Measurements from ENCODE around the gene DUSP7. TPM values are rescaled to one million over a fixed set of nuclear protein-coding genes. Genes with fewer than 3 reads are reported as not detected.

DUSP7 gene
- total and polyA plus RNA-seq, 2 experiments from 2014 or later, result 6.4 to 13.1 TPM

DNA sequence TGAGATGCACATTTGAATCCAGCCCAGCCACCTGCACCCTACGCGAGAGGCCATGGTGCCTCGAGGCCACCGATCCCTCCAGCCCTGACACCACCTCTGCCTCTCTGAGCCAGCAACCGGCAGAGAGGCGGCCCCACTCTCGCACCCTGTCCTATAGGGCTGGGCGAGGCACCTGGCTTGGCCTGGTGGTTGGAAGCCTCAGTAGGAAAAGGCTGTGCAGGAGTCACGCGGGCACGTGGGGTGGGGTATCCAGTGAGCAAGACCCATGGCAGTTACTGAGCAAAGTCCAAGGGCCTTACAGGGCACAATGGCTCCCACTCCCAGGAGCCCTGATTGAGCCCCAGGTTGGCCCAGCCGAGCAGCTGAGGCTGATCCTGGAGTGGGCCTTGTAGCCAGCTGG, 12.4 kb upstream of the DUSP7 start:
- TF ChIP-seq EZH2phosphoT487 (IDR thresholded peaks at IDR 0.05; ENCODE audit: low read depth, severe bottlenecking, unreplicated experiment), result no peak
- TF ChIP-seq EZH2 (IDR thresholded peaks at IDR 0.05; ENCODE audit: borderline replicate concordance), result no peak
- no peak for TF ChIP-seq CTCF (IDR thresholded peaks at IDR 0.05; ENCODE audit: poor library complexity)
- WGBS (ENCODE audit: low lambda C conversion rate, missing lambda C conversion rate), result 79% methylated on average over 12 of the region's 12 CpGs

GRCh38 chr3:52068055-52068571, 11.7 kb upstream of the DUSP7 start:
- Histone ChIP-seq H3K27me3 (no peaks in the 10 kb centered on the region), H2AFZ (no peak overlapping the region), H3K4me3 (no peak overlapping the region), H3K9me3 (ENCODE audit: low read depth) (no peaks in the 10 kb centered on the region), H3K9me2 (replicated peaks; ENCODE audit: insufficient read depth) (no peaks in the 10 kb centered on the region), H3K4me1 (ENCODE audit: insufficient read depth) (peaks cover 24% of the 10 kb centered on the region), H3K79me2 (no peaks in the 10 kb centered on the region), H3K27ac (peak overlapping the region; percentile 96), H3K4me2 (peak overlapping the region; percentile 53), H3K36me3 (replicated peaks; ENCODE audit: insufficient read depth, low read depth) (no peaks in the 10 kb centered on the region), H4K20me1 (ENCODE audit: insufficient read depth, poor library complexity, severe bottlenecking) (no peaks in the 10 kb centered on the region)
- DNase-seq (ENCODE audit: low spot score), result peak; percentile 79
- WGBS (ENCODE audit: low lambda C conversion rate, missing lambda C conversion rate), result 40% methylated on average over 11 of the region's 12 CpGs
- TF ChIP-seq EZH2phosphoT487 (IDR thresholded peaks at IDR 0.05; ENCODE audit: low read depth, severe bottlenecking, unreplicated experiment) (no peak), CTCF (IDR thresholded peaks at IDR 0.05; ENCODE audit: poor library complexity) (no peak), EZH2 (IDR thresholded peaks at IDR 0.05; ENCODE audit: borderline replicate concordance) (no peak)

More for the DNA sequence above, 12.4 kb upstream of the DUSP7 start:
- H3K4me2 ChIP-seq, result peak overlapping the region; percentile 22
- peaks cover 24% of the 10 kb centered on the region for H3K4me1 ChIP-seq (ENCODE audit: insufficient read depth)
- no peak for DNase-seq (ENCODE audit: low spot score)
- H3K4me3 ChIP-seq, result no peak overlapping the region
- H3K79me2 ChIP-seq, result no peaks in the 10 kb centered on the region
- H3K36me3 ChIP-seq (replicated peaks; ENCODE audit: insufficient read depth, low read depth), result no peaks in the 10 kb centered on the region
- H2AFZ ChIP-seq, result no peak overlapping the region
- no peaks in the 10 kb centered on the region for H3K9me3 ChIP-seq (ENCODE audit: low read depth)
- no peaks in the 10 kb centered on the region for H3K27me3 ChIP-seq
- H3K9me2 ChIP-seq (replicated peaks; ENCODE audit: insufficient read depth), result no peaks in the 10 kb centered on the region
- no peaks in the 10 kb centered on the region for H4K20me1 ChIP-seq (ENCODE audit: insufficient read depth, poor library complexity, severe bottlenecking)
- peak overlapping the region; percentile 96 for H3K27ac ChIP-seq

DNA sequence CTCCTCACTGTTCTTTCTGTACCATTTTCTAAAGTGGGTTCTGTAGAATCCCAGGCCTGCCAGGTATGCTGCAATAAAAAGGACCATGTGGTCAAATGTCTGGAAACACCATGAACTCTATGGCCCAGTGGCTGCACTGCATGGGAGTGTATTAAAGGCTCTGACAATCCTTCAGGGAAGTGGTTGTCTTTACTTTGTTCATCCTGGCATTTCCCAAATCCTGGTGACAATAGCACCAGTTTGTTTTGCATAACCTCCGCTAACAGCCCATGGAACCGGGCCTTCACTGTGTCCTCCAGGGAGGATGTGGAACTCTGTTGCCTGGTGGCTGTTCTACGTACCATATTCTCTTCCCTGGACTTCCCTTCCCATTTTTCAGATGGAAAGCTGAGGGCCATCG, 11.2 kb upstream of the DUSP7 start:
- no peaks in the 10 kb centered on the region for H4K20me1 ChIP-seq (ENCODE audit: insufficient read depth, poor library complexity, severe bottlenecking)
- no peaks in the 10 kb centered on the region for H3K36me3 ChIP-seq (replicated peaks; ENCODE audit: insufficient read depth, low read depth)
- TF ChIP-seq EZH2phosphoT487 (IDR thresholded peaks at IDR 0.05; ENCODE audit: low read depth, severe bottlenecking, unreplicated experiment), result no peak
- no peak for TF ChIP-seq EZH2 (IDR thresholded peaks at IDR 0.05; ENCODE audit: borderline replicate concordance)
- no peak for TF ChIP-seq CTCF (IDR thresholded peaks at IDR 0.05; ENCODE audit: poor library complexity)
- DNase-seq (ENCODE audit: low spot score), result no peak
- no peaks in the 10 kb centered on the region for H3K79me2 ChIP-seq
- H3K4me3 ChIP-seq, result no peak overlapping the region
- H3K27ac ChIP-seq, result peak overlapping the region; percentile 96
- H3K9me2 ChIP-seq (replicated peaks; ENCODE audit: insufficient read depth), result no peaks in the 10 kb centered on the region
- no peaks in the 10 kb centered on the region for H3K9me3 ChIP-seq (ENCODE audit: low read depth)
- H3K4me1 ChIP-seq (ENCODE audit: insufficient read depth), result peaks cover 29% of the 10 kb centered on the region
- peak overlapping the region; percentile 53 for H3K4me2 ChIP-seq
- 72% methylated on average over 4 of the region's 4 CpGs for WGBS (ENCODE audit: low lambda C conversion rate, missing lambda C conversion rate)
- H2AFZ ChIP-seq, result no peak overlapping the region
- H3K27me3 ChIP-seq, result no peaks in the 10 kb centered on the region

Data from hepatocyte (in vitro differentiated cells).